GM12878 (cell line): ENCODE results near the gene SH3BP5. TPM values are rescaled to one million over a fixed set of nuclear protein-coding genes. Genes with fewer than 3 reads are reported as not detected.

Source experiments
- ATAC-seq: fragments of 200-7000 bp; cut with Tn5 transposase; 3 replicates; pipeline ENCODE4 v1.9.1; 2020; ENCODE audit warnings: mild to moderate bottlenecking, moderate library complexity
- BruUV-seq: library from RNA; stranded (reverse); fragments of 400-500 nt; replicated peaks from 2 replicates; lab custom pipeline; 2021; lab: Mats Ljungman, UMichigan
- CTCF ChIA-PET: fragments of 300-600 bp; sonication (Branson Sonifier 250); formaldehyde crosslinking; extraction: SDS; loops from one replicate; lab custom pipeline; 2021; ENCODE audit warnings: inconsistent platforms; lab: Yijun Ruan, JAX
- POLR2A ChIA-PET: fragments of 350-600 bp; formaldehyde crosslinking; extraction: SDS; loops from one replicate; lab custom pipeline; 2021; ENCODE audit warnings: inconsistent platforms; lab: Charles Lee
- RAD21 ChIA-PET: fragments of 300-600 bp; sonication (Branson Sonifier 250); formaldehyde crosslinking; loops from one replicate; lab custom pipeline; 2023; ENCODE audit warnings: antibody characterized with exemption; ENCODE audit not compliant: unreplicated experiment; lab: Charles Lee
- SMC1A ChIA-PET: fragments of 300-600 bp; sonication (Branson Sonifier 250); formaldehyde crosslinking; loops from one replicate; lab custom pipeline; 2023; ENCODE audit not compliant: unreplicated experiment, uncharacterized antibody; lab: Charles Lee
- DNase-seq: peaks from one replicate; pipeline ENCODE4 v3.0.0-alpha.2; 2011; ENCODE audit warnings: low read depth, low spot score
- FAIRE-seq: peaks from 3 replicates; lab custom pipeline; 2011; peaks lifted over from hg19 to GRCh38; lab: Jason Lieb, UNC
- H2AFZ ChIP-seq: 2 replicates; pipeline ENCODE4 v1.6.0; 2011; ENCODE audit warnings: low read depth, low read length, control low read depth; ENCODE audit not compliant: control insufficient read depth
- H3K27ac ChIP-seq: 2 replicates; pipeline ENCODE4 v1.5.1; 2011; ENCODE audit warnings: control low read depth; ENCODE audit not compliant: control insufficient read depth, insufficient read depth
- H3K27me3 ChIP-seq, 2 experiments: replicated peaks in 1 of 2; 2 replicates each; pipeline versions ENCODE4 v1.6.0 to v1.6.1; 2011; ENCODE audit warnings: low read length in 1 of 2; ENCODE audit not compliant: control insufficient read depth in 2 of 2, insufficient read depth in 2 of 2
- H3K36me3 ChIP-seq, 2 experiments: 2 replicates each; pipeline ENCODE4 v1.5.1; 2011; ENCODE audit warnings: low read length in 1 of 2; ENCODE audit not compliant: control insufficient read depth in 2 of 2, insufficient read depth in 2 of 2
- H3K4me1 ChIP-seq: 2 replicates; pipeline ENCODE4 v1.6.1; 2011; ENCODE audit warnings: mild to moderate bottlenecking, low read length, moderate library complexity, mixed read lengths; ENCODE audit not compliant: control insufficient read depth, insufficient read depth
- H3K4me2 ChIP-seq: 2 replicates; pipeline ENCODE4 v1.6.0; 2011; ENCODE audit warnings: control low read depth; ENCODE audit not compliant: control insufficient read depth, insufficient read depth
- H3K4me3 ChIP-seq: fragments of 200-600 bp; sonication (generic); 2 replicates; pipeline ENCODE4 v1.5.1; 2016
- H3K79me2 ChIP-seq: 2 replicates; pipeline ENCODE4 v1.6.0; 2011; ENCODE audit warnings: low read length; ENCODE audit not compliant: control insufficient read depth, insufficient read depth
- H3K9ac ChIP-seq: 2 replicates; pipeline ENCODE4 v1.8.0; 2011; ENCODE audit warnings: low read length, control low read depth, mixed read lengths; ENCODE audit not compliant: control insufficient read depth, insufficient read depth
- H3K9me3 ChIP-seq: replicated peaks from 3 replicates; pipeline ENCODE4 v1.5.1; 2011; ENCODE audit warnings: mild to moderate bottlenecking, low read length; ENCODE audit not compliant: control insufficient read depth, insufficient read depth
- H4K20me1 ChIP-seq: 2 replicates; pipeline ENCODE4 v1.6.0; 2011; ENCODE audit not compliant: control insufficient read depth, insufficient read depth
- BHLHE40 ChIP-seq, 2 experiments: fragments of 450-650 bp in 1 of 2; IDR thresholded peaks; 2 replicates each; pipeline ENCODE4 v1.6.1; 2011 to 2017; ENCODE audit warnings: low read depth in 2 of 2, borderline replicate concordance in 1 of 2, improper control_type of control experiment in 1 of 2, low read length in 1 of 2, mild to moderate bottlenecking in 1 of 2
- BRCA1 ChIP-seq: IDR thresholded peaks from 2 replicates; pipeline ENCODE4 v1.6.1; 2011; ENCODE audit warnings: low read depth, low read length, improper control_type of control experiment
- ETV6 ChIP-seq, 2 experiments: fragments of 450-650 bp in 1 of 2; IDR thresholded peaks in 1 of 2; conservative IDR thresholded peaks in 1 of 2; 2 replicates each; pipeline ENCODE4 v1.6.1; 2014; ENCODE audit warnings: antibody characterized with exemption in 1 of 2, borderline replicate concordance in 1 of 2, low read depth in 1 of 2, mild to moderate bottlenecking in 1 of 2, moderate library complexity in 1 of 2
- HDAC2 ChIP-seq: fragments of 200-600 bp; sonication (generic); IDR thresholded peaks from 2 replicates; pipeline ENCODE4 v1.6.1; 2017
- IKZF1 ChIP-seq: fragments of 450-650 bp; conservative IDR thresholded peaks from 2 replicates; pipeline ENCODE4 v1.6.1; 2017; ENCODE audit warnings: antibody characterized with exemption, mild to moderate bottlenecking
- IRF3 ChIP-seq: fragments of 450-650 bp; IDR thresholded peaks from 2 replicates; pipeline ENCODE4 v1.6.1; 2014; ENCODE audit warnings: mild to moderate bottlenecking
- IRF4 ChIP-seq: IDR thresholded peaks from 2 replicates; pipeline ENCODE4 v1.6.1; 2011; ENCODE audit warnings: low read depth, low read length
- JUND ChIP-seq: IDR thresholded peaks from 2 replicates; pipeline ENCODE4 v1.6.1; 2012; ENCODE audit warnings: low read depth, mild to moderate bottlenecking, low read length, improper control_type of control experiment, moderate library complexity
- MTA2 ChIP-seq: fragments of 450-650 bp; IDR thresholded peaks from 2 replicates; pipeline ENCODE4 v1.6.1; 2016; ENCODE audit warnings: low read depth, mild to moderate bottlenecking, moderate library complexity
- PBX3 ChIP-seq: IDR thresholded peaks from 2 replicates; pipeline ENCODE4 v1.6.1; 2011; ENCODE audit warnings: mild to moderate bottlenecking, low read depth, low read length, moderate library complexity; ENCODE audit not compliant: insufficient replicate concordance
- RB1 ChIP-seq: fragments of 450-650 bp; formaldehyde crosslinking; IDR thresholded peaks from 2 replicates; pipeline ENCODE4 v1.6.1; 2017; ENCODE audit warnings: mild to moderate bottlenecking, borderline replicate concordance
- SIX5 ChIP-seq: IDR thresholded peaks from 2 replicates; pipeline ENCODE4 v1.6.1; 2011; ENCODE audit warnings: mild to moderate bottlenecking, low read depth, low read length, moderate library complexity; ENCODE audit not compliant: severe bottlenecking
- SP1 ChIP-seq: IDR thresholded peaks from one replicate; pipeline ENCODE4 v1.6.1; 2011; ENCODE audit warnings: low read depth, low read length
- TCF12 ChIP-seq: IDR thresholded peaks from 2 replicates; pipeline ENCODE4 v1.6.1; 2011; ENCODE audit warnings: low read depth, mild to moderate bottlenecking, low read length
- USF1 ChIP-seq: IDR thresholded peaks from 2 replicates; pipeline ENCODE4 v1.6.1; 2011; ENCODE audit warnings: borderline replicate concordance, low read depth, mild to moderate bottlenecking, moderate library complexity, mixed read lengths, low read length; ENCODE audit not compliant: insufficient read depth; ENCODE audit errors: extremely low read length
- YBX1 ChIP-seq: fragments of 450-650 bp; IDR thresholded peaks from 2 replicates; pipeline ENCODE4 v1.6.1; 2016; ENCODE audit warnings: antibody characterized with exemption
- ZBTB33 ChIP-seq: fragments of 450-650 bp; IDR thresholded peaks from 2 replicates; pipeline ENCODE4 v1.6.1; 2017; ENCODE audit warnings: mild to moderate bottlenecking
- ZNF217 ChIP-seq: fragments of 450-650 bp; IDR thresholded peaks from 2 replicates; pipeline ENCODE4 v1.6.1; 2017; ENCODE audit warnings: antibody characterized with exemption, mild to moderate bottlenecking
- ZSCAN29 ChIP-seq: fragments of 450-650 bp; IDR thresholded peaks from 2 replicates; pipeline ENCODE4 v1.6.1; 2017; ENCODE audit warnings: mild to moderate bottlenecking, moderate library complexity
- WGBS: methylation state at CpG from one replicate; pipeline ENCODE4 v1.1.6; 2016; ENCODE audit warnings: low lambda C conversion rate; ENCODE audit not compliant: insufficient replicate concordance, insufficient coverage; ENCODE audit errors: missing lambda C conversion rate; 5-methylcytosine and 5-hydroxymethylcytosine counted together
- in situ Hi-C: fragments of 300-500 bp; cut with MboI; formaldehyde crosslinking; loops from 9 replicates; pipeline ENCODE4 v1.14.3; 2018; ENCODE audit warnings: mixed read lengths
- intact Hi-C: fragments of 100-400 bp; cut with micrococcal nuclease; formaldehyde crosslinking; loops from one replicate; pipeline ENCODE4 v1.14.2; 2022; ENCODE audit not compliant: unreplicated experiment
- polyA plus RNA-seq, 11 experiments: library from polyadenylated mRNA; depleted of rRNA in 4 of 11; unstranded in 6 of 11; stranded (reverse) in 5 of 11; fragments of >200 nt; fragmentation: Nextera tagmentation in 4 of 11; fragmentation: Illumina TruSeq in 1 of 11; extraction: Ambion mirVana in 4 of 11; extraction: Trizol in 1 of 11; gene quantifications; 1 replicate in 1 of 11; 2 replicates in 10 of 11; pipeline versions ENCODE4 v1.2.1 to v1.2.3, GENCODE V29; 2011 to 2016; ENCODE audit warnings: inconsistent platforms in 2 of 11, missing spikeins in 2 of 11, low read depth in 1 of 11
- total RNA-seq, 4 experiments: library from RNA; depleted of rRNA in 3 of 4; stranded (reverse); fragments of >200 nt in 3 of 4; fragmentation: Illumina TruSeq in 1 of 4; extraction: Trizol in 1 of 4; gene quantifications; 2 replicates each; pipeline versions ENCODE4 v1.2.1 to v1.2.3, GENCODE V29; 2013 to 2021

The SH3BP5 gene
- total and polyA plus RNA-seq, 10 of the 15 experiments (the other 5 are each of a cell fraction or from before 2014, with no cell fraction given): 14.9 to 87.5 (median 43.7) TPM

GRCh38 chr3:15326673-15327072, 5.7 kb downstream of the SH3BP5 start (continued):
- no peak for TF ChIP-seq PBX3
- TF ChIP-seq ETV6 (conservative IDR thresholded peaks at IDR 0.05 in 1 of 2, IDR thresholded peaks at IDR 0.05 in 1 of 2; ENCODE audit: borderline replicate concordance in 1 of 2, low read depth in 1 of 2): no peak
- TF ChIP-seq RB1: no peak
- TF ChIP-seq ZBTB33: no peak
- no peak for TF ChIP-seq SP1
- no peak for TF ChIP-seq HDAC2

GRCh38 chr3:15326037-15326436, 6.3 kb downstream of the SH3BP5 start:
- no peak overlapping the region for H3K27ac ChIP-seq
- DNase-seq (no peak), ATAC-seq (no peak), FAIRE-seq (no peak)
- SMC1A ChIA-PET: interaction anchor here (0.6 to 6.0 kb wide), 6 partner anchors 9 to 124 kb away, joined by 3 to 40 read pairs (median 4); no protein-coding TSS in a partner anchor
- H3K4me2 ChIP-seq: no peak overlapping the region
- 97% methylated on average over 3 of the region's 3 CpGs for WGBS
- no peaks in the 10 kb centered on the region for H3K27me3 ChIP-seq
- H3K79me2 ChIP-seq: peaks cover 24% of the 10 kb centered on the region
- no peak overlapping the region for H3K4me3 ChIP-seq
- POLR2A ChIA-PET: interaction anchor here (0.7 to 1.2 kb wide), 3 partner anchors 9 to 39 kb away, joined by 3 read pairs; no protein-coding TSS in a partner anchor
- CTCF ChIA-PET: interaction anchor here (0.6 to 1.6 kb wide), 4 partner anchors 54 to 677 kb away, joined by 3 to 5 read pairs (median 4); no protein-coding TSS in a partner anchor
- intact Hi-C loops: no loop called here
- H3K4me1 ChIP-seq: peaks cover 30% of the 10 kb centered on the region
- peaks cover 17 to 25% of the 10 kb centered on the region in 2 experiments for H3K36me3 ChIP-seq
- no peaks in the 10 kb centered on the region for H3K9me3 ChIP-seq
- RAD21 ChIA-PET: interaction anchor here (0.7 to 1.3 kb wide), 3 partner anchors 8 to 231 kb away, joined by 3 to 4 read pairs (median 4); no protein-coding TSS in a partner anchor
- no peaks in the 10 kb centered on the region for H4K20me1 ChIP-seq
- no peak overlapping the region for H3K9ac ChIP-seq
- in situ Hi-C loops: no loop called here
- BruUV-seq: no TSS peak
- H2AFZ ChIP-seq: no peak overlapping the region
- TF ChIP-seq SIX5 (no peak), BRCA1 (no peak), ZNF217 (no peak), JUND (no peak), MTA2 (no peak), USF1 (no peak), ZSCAN29 (no peak), BHLHE40 (IDR thresholded peaks at IDR 0.05; ENCODE audit: borderline replicate concordance in 1 of 2, low read depth in 2 of 2, low read length in 1 of 2) (no peak), IKZF1 (no peak), YBX1 (no peak), TCF12 (no peak), IRF4 (no peak), IRF3 (no peak)
